Neural cell (in vitro differentiated cells): ENCODE results near the gene HOXA5.

Experiments
- POLR2AphosphoS5 ChIP-seq: IDR thresholded peaks from 2 replicates; pipeline ENCODE4 v1.6.1; 2012
- TAF1 ChIP-seq: IDR thresholded peaks from 2 replicates; pipeline ENCODE4 v1.6.1; 2012; ENCODE audit warnings: low read depth
- TF ChIP-seq, protein P1 (sequence below): fragments of 450-650 bp; IDR thresholded peaks from 2 replicates; pipeline ENCODE4 v1.5.1; 2014; ENCODE audit warnings: antibody characterized with exemption, mild to moderate bottlenecking, moderate library complexity; ENCODE audit not compliant: poor library complexity, severe bottlenecking
- TF ChIP-seq, protein P2 (sequence below): IDR thresholded peaks from 2 replicates; pipeline ENCODE4 v1.6.1; 2012; ENCODE audit warnings: borderline replicate concordance

DNA sequence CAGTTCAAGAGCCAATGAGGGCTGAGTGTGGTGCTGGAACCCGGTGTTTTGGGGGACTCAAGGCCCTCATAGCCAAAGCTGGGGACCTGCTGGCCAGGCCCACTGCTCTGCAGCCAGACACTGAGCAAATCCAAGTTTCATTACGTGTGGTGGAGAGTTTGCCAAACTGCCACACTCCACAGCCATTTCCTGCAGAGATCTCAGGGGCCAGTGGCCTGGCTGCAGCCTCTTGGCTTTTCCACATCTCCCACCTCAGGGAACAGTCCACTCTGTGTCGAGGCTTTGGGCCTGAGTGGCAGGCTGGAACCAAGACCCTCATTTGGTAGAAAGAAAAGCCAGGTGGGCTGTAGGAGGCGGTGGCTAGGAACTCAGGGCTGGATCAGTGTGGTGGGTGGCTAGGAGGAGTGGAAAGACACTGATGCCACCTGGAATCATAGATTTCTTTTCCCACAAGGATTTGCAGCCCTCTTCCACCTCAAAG is 38.4 kb upstream of the HOXA5 start:
- TF ChIP-seq, protein P1, sequence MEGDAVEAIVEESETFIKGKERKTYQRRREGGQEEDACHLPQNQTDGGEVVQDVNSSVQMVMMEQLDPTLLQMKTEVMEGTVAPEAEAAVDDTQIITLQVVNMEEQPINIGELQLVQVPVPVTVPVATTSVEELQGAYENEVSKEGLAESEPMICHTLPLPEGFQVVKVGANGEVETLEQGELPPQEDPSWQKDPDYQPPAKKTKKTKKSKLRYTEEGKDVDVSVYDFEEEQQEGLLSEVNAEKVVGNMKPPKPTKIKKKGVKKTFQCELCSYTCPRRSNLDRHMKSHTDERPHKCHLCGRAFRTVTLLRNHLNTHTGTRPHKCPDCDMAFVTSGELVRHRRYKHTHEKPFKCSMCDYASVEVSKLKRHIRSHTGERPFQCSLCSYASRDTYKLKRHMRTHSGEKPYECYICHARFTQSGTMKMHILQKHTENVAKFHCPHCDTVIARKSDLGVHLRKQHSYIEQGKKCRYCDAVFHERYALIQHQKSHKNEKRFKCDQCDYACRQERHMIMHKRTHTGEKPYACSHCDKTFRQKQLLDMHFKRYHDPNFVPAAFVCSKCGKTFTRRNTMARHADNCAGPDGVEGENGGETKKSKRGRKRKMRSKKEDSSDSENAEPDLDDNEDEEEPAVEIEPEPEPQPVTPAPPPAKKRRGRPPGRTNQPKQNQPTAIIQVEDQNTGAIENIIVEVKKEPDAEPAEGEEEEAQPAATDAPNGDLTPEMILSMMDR, result no peak
- TF ChIP-seq TAF1 (no peak), POLR2AphosphoS5 (no peak)
- TF ChIP-seq, protein P2, sequence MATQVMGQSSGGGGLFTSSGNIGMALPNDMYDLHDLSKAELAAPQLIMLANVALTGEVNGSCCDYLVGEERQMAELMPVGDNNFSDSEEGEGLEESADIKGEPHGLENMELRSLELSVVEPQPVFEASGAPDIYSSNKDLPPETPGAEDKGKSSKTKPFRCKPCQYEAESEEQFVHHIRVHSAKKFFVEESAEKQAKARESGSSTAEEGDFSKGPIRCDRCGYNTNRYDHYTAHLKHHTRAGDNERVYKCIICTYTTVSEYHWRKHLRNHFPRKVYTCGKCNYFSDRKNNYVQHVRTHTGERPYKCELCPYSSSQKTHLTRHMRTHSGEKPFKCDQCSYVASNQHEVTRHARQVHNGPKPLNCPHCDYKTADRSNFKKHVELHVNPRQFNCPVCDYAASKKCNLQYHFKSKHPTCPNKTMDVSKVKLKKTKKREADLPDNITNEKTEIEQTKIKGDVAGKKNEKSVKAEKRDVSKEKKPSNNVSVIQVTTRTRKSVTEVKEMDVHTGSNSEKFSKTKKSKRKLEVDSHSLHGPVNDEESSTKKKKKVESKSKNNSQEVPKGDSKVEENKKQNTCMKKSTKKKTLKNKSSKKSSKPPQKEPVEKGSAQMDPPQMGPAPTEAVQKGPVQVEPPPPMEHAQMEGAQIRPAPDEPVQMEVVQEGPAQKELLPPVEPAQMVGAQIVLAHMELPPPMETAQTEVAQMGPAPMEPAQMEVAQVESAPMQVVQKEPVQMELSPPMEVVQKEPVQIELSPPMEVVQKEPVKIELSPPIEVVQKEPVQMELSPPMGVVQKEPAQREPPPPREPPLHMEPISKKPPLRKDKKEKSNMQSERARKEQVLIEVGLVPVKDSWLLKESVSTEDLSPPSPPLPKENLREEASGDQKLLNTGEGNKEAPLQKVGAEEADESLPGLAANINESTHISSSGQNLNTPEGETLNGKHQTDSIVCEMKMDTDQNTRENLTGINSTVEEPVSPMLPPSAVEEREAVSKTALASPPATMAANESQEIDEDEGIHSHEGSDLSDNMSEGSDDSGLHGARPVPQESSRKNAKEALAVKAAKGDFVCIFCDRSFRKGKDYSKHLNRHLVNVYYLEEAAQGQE, result no peak
